ENCODE data around the gene ADGRG3. TPM values are rescaled to one million over a fixed set of nuclear protein-coding genes. Genes with fewer than 3 reads are reported as not detected.

Gene ADGRG3
- total and polyA plus RNA-seq, 2 of the 8 experiments (the other 6 are each of a cell fraction or from before 2014, with no cell fraction given): 0.28 to 0.98 TPM

DNA sequence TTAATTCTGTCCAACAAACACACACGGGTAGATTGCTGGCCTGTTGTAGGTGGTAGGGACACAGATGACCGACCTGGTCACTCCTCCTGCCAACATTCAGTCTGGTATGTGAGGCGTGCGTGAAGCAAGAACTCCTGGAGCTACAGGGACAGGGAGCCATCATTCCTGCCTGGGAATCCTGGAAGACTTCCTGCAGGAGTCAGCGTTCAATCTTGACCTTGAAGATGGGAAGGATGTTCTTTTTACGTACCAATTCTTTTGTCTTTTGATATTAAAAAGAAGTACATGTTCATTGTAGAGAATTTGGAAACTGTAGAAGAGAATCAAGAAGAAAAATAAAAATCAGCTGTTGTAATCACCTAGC is 3.5 kb upstream of the ADGRG3 start:
- CTCF ChIA-PET (ENCODE audit: partially characterized antibody): interaction anchor here (0.9 to 4.2 kb wide), 11 partner anchors 8 to 128 kb away, joined by 3 to 44 read pairs (median 4); no protein-coding TSS in a partner anchor
- no peaks in the 10 kb centered on the region for H3K23me2 ChIP-seq (ENCODE audit: low read depth, low read length)
- TF ChIP-seq TAF1 (IDR thresholded peaks at IDR 0.05; ENCODE audit: low read depth, low read length): no peak
- TF ChIP-seq, protein P1, sequence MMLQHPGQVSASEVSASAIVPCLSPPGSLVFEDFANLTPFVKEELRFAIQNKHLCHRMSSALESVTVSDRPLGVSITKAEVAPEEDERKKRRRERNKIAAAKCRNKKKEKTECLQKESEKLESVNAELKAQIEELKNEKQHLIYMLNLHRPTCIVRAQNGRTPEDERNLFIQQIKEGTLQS (IDR thresholded peaks at IDR 0.05; ENCODE audit: insufficient read depth, low read depth, low read length): no peak
- TF ChIP-seq RAD21 (IDR thresholded peaks at IDR 0.05 in 1 of 2, conservative IDR thresholded peaks at IDR 0.05 in 1 of 2; ENCODE audit: low read depth in 2 of 2, low read length in 2 of 2): no peak
- TF ChIP-seq CHD2 (IDR thresholded peaks at IDR 0.05; ENCODE audit: low read length): no peak
- no peak for TF ChIP-seq NRF1 (IDR thresholded peaks at IDR 0.05; ENCODE audit: low read depth, low read length)
- TF ChIP-seq, protein P2, sequence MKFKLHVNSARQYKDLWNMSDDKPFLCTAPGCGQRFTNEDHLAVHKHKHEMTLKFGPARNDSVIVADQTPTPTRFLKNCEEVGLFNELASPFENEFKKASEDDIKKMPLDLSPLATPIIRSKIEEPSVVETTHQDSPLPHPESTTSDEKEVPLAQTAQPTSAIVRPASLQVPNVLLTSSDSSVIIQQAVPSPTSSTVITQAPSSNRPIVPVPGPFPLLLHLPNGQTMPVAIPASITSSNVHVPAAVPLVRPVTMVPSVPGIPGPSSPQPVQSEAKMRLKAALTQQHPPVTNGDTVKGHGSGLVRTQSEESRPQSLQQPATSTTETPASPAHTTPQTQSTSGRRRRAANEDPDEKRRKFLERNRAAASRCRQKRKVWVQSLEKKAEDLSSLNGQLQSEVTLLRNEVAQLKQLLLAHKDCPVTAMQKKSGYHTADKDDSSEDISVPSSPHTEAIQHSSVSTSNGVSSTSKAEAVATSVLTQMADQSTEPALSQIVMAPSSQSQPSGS (IDR thresholded peaks at IDR 0.05; ENCODE audit: low read length): no peak
- TF ChIP-seq KDM1A (IDR thresholded peaks at IDR 0.05; ENCODE audit: borderline replicate concordance, low read length): no peak
- TF ChIP-seq CBX5 (IDR thresholded peaks at IDR 0.05; ENCODE audit: low read depth, low read length): no peak
- no peak for TF ChIP-seq BRCA1 (IDR thresholded peaks at IDR 0.05; ENCODE audit: low read depth, low read length)
- TF ChIP-seq NANOG (IDR thresholded peaks at IDR 0.05; ENCODE audit: insufficient read depth, low read depth, low read length, poor library complexity, severe bottlenecking): no peak

More for the DNA sequence above, 3.5 kb upstream of the ADGRG3 start:
- POLR2A ChIA-PET (ENCODE audit: partially characterized antibody): interaction anchor here (0.6 to 0.9 kb wide), 3 partner anchors 29 to 153 kb away, joined by 3 read pairs; no protein-coding TSS in a partner anchor
- 93% methylated on average over 6 of the region's 6 CpGs; no CpG with 5 or more reads in 1 of the 2 experiments for WGBS, 2 experiments (ENCODE audit: extremely low coverage in 1 of 2, insufficient coverage in 1 of 2, insufficient read length in 1 of 2, insufficient replicate concordance in 2 of 2, low coverage in 1 of 2, low lambda C conversion rate in 2 of 2, missing lambda C conversion rate in 1 of 2)
- Histone ChIP-seq H2BK20ac (ENCODE audit: low read length) (no peak overlapping the region), H3K27me3 (replicated peaks in 1 of 4; ENCODE audit: control insufficient read depth in 3 of 4, extremely low read depth in 1 of 4, insufficient read depth in 3 of 4, low read length in 3 of 4) (no peaks in the 10 kb centered on the region), H3K18ac (ENCODE audit: extremely low read depth, low read length) (no peak overlapping the region), H2AFZ (ENCODE audit: low read length) (no peak overlapping the region), H3K36me3 (ENCODE audit: control insufficient read depth in 2 of 4, insufficient read depth in 4 of 4, low read length in 3 of 4) (no peaks in the 10 kb centered on the region), H4K91ac (replicated peaks; ENCODE audit: insufficient read length, low read length) (no peak overlapping the region), H3K9ac (replicated peaks in 1 of 4; ENCODE audit: extremely low read depth in 1 of 4, low read depth in 3 of 4, low read length in 3 of 4) (no peak overlapping the region), H3K23ac (ENCODE audit: insufficient read length) (no peak overlapping the region), H3K56ac (replicated peaks; ENCODE audit: insufficient read length, low read depth, low read length) (no peak overlapping the region), H3K79me2 (ENCODE audit: control insufficient read depth in 1 of 2, insufficient read depth in 2 of 2, low read length in 2 of 2) (no peaks in the 10 kb centered on the region), H4K20me1 (replicated peaks in 1 of 2; ENCODE audit: control insufficient read depth in 1 of 2, insufficient read depth in 2 of 2, low read length in 2 of 2) (no peaks in the 10 kb centered on the region), H2BK15ac (ENCODE audit: low read length) (no peak overlapping the region), H3K4me1 (replicated peaks in 1 of 4; ENCODE audit: control insufficient read depth in 3 of 4, insufficient read depth in 4 of 4, low read length in 3 of 4) (peaks cover 0 to 4% (median 0%) of the 10 kb centered on the region in 4 experiments; a peak in 3 of 7 replicates), H2BK12ac (ENCODE audit: low read depth, low read length) (no peak overlapping the region), H3K4ac (replicated peaks; ENCODE audit: insufficient read length, low read depth, low read length) (no peak overlapping the region), H2BK120ac (replicated peaks; ENCODE audit: low read depth, low read length) (no peak overlapping the region), H2BK5ac (ENCODE audit: low read depth, low read length) (no peak overlapping the region), H4K8ac (ENCODE audit: extremely low read depth, insufficient read depth, low read length) (no peak overlapping the region), H3K14ac (ENCODE audit: insufficient read length) (no peak overlapping the region), H3K27ac (ENCODE audit: low read depth, low read length) (no peak overlapping the region), H4K5ac (ENCODE audit: insufficient read length, low read depth, low read length) (no peak overlapping the region), H3K79me1 (ENCODE audit: low read depth, low read length) (no peaks in the 10 kb centered on the region), H3K9me3 (ENCODE audit: insufficient read depth in 2 of 2, low read depth in 1 of 2, low read length in 1 of 2) (no peaks in the 10 kb centered on the region), H2AK5ac (ENCODE audit: low read depth, low read length) (no peak overlapping the region), H3K4me2 (ENCODE audit: insufficient read depth in 1 of 2, low read depth in 2 of 2, low read length in 2 of 2) (no peak overlapping the region), H3K4me3 (ENCODE audit: extremely low read depth in 1 of 4, insufficient read depth in 2 of 4, low read depth in 3 of 4, low read length in 4 of 4) (no peak overlapping the region)
- DNase-seq (ENCODE audit: low read depth in 1 of 2, low spot score in 2 of 2): no peak
- FAIRE-seq: no peak
